ENCODE results near the gene GLIS1.

The GLIS1 gene

DNA sequence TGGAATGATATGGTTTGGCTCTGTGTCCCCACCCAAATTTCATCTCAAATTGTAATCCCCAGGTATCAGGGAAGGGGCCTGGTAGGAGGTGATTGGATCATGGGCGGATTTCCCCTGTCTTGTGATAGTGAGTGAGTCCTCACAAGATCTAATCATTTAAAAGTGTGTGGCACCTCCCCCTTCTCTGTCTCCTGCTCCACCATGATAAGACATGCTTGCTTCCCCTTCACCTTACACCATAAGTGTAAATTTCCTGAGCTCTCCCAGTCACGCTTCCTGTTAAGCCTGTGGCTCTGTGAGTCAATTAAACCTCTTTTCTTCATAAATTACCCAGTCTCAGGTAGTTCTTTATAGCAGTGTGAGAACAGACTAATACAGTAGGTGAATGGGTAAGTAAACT is 170.4 kb downstream of the GLIS1 start:
- no peak overlapping the region for H3K4me3 ChIP-seq (replicated peaks; ENCODE audit: low read depth, low read length)
- no peak for DNase-seq (ENCODE audit: extremely low read depth, low read depth)
- no peak for TF ChIP-seq CTCF (IDR thresholded peaks at IDR 0.05; ENCODE audit: low read depth, low read length, missing control alignments)

DNA sequence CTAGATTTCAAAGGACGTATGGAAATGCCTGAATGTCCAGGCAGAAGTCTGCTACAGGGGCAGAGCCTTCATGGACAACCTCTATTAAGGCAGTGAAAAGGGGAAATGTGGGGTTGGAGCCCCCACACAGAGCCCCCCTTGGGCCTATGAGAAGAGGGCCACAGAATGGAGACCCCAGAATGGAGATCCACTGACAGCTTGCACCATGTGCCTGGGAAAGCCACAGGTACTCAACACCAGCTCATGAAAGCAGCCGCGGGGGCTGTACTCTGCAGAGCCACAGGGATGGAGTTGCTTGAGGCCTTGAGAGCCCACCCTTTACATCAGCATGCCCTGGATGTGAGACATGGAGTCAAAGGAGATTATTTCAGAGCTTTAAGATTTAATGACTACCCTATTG is 171.1 kb downstream of the GLIS1 start:
- no peak overlapping the region for H3K4me3 ChIP-seq (replicated peaks; ENCODE audit: low read depth, low read length)
- TF ChIP-seq CTCF (IDR thresholded peaks at IDR 0.05; ENCODE audit: low read depth, low read length, missing control alignments): no peak
- no peak for DNase-seq (ENCODE audit: extremely low read depth, low read depth)

DNA sequence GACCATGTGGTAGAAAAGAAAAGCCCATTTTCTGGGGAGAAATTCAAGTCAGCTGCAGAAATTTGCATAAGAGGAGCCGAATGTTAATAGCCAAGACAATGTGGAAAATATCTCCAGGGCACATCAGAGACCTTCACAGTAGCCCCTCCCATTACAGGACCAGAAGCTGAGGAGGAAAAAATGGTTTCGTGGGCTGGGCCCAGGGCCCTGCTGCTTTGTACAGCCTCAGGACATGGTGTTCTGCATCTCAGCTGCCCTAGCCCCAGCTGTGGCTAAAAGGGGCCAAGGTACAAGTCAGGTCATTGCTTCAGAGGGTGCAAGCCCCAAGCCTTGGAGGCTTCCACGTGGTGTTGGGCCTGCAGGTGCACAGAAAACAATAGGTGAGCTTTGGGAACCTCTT is 171.5 kb downstream of the GLIS1 start:
- TF ChIP-seq CTCF (IDR thresholded peaks at IDR 0.05; ENCODE audit: low read depth, low read length, missing control alignments): no peak
- DNase-seq (ENCODE audit: extremely low read depth, low read depth): no peak
- no peak overlapping the region for H3K4me3 ChIP-seq (replicated peaks; ENCODE audit: low read depth, low read length)

- no peak for TF ChIP-seq CTCF (IDR thresholded peaks at IDR 0.05; ENCODE audit: low read depth, low read length, missing control alignments)
- H3K4me3 ChIP-seq (replicated peaks; ENCODE audit: low read depth, low read length): no peak overlapping the region
- no peak for DNase-seq (ENCODE audit: extremely low read depth, low read depth)
Measured at GRCh38 chr1:53563611-53564010, 175.4 kb downstream of the GLIS1 start.

GRCh38 chr1:53562981-53563379 is 176.0 kb downstream of the GLIS1 start:
- no peak for TF ChIP-seq CTCF (IDR thresholded peaks at IDR 0.05; ENCODE audit: low read depth, low read length, missing control alignments)
- DNase-seq (ENCODE audit: extremely low read depth, low read depth): no peak
- H3K4me3 ChIP-seq (replicated peaks; ENCODE audit: low read depth, low read length): no peak overlapping the region

DNA sequence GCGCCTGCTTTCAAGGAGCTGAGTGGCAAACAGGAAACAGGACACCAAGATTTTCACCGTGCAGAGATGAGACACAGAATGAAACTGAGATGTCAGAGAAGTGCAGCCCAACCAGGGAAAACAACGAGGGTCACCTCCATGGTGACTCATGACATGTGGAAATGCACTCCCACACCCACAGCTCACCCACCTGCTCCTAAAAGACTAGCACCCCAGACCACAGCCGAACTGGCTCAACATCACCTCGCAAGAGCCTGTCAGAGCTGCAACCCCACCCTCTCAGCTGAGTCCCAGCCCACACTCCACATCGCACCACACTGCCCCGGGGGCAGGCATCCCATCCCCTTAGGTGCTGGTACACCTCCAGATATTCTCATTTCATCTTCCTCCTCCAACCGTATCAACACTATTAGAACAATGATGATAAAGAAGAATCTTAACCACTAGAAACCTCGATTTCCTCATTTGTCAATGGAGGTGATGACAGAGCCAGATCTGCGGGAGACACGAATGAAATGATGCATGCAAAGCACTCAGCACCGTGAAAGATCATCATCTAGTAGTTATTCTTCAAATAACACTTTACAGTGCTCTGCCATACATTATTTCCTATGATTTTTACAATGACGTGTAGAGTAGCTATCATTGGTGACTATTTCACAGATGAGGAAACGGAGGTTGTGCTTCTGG is 176.5 kb downstream of the GLIS1 start:
- TF ChIP-seq CTCF (IDR thresholded peaks at IDR 0.05; ENCODE audit: low read depth, low read length, missing control alignments): no peak
- DNase-seq (ENCODE audit: extremely low read depth, low read depth): no peak

More for the DNA sequence above, 176.5 kb downstream of the GLIS1 start:
- H3K4me3 ChIP-seq (replicated peaks; ENCODE audit: low read depth, low read length): no peak overlapping the region

Measured in HFF-Myc (cell line).